HG03571 (cell line): ENCODE data around the gene CCDC102A.

Experiments
- ATAC-seq: cut with Tn5 transposase; IDR thresholded peaks from one replicate; pipeline ENCODE4 v1.9.1; 2021; ENCODE audit not compliant: unreplicated experiment

Gene CCDC102A

GRCh38 chr16:57538235-57538721 is 1.9 kb upstream of the CCDC102A start:
- ATAC-seq, result no peak

DNA sequence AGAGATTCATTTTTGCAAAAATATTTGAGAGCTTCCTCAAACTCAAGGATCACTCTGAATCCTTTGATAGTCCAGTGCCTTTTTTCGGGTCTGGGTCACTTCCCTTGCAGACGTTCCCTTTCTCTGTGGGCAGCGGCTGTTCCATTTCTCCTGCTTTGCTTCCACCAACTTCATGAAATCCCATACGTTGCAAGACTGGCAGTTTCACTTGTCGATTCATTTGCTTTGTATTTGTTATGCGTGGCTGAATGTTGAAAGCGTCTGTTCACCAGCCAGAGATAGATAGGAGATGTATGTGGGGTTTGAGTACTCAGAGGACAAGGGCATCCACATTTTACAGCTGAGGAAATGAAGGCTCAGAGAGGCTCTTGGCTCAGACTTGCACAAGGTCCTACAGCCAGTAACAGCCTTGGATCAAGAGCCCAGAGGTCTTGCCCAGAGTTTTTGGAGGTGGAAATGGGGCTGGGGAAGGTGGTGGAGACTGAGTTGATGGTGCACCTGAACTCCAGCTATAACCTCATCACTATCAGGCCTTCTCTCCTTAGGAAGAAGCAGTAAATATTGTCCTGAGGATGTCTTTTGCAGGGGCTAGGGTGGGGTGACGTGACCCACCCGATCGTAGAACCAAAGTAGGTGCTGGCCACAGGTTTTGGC is 1.3 kb upstream of the CCDC102A start:
- no peak for ATAC-seq

DNA sequence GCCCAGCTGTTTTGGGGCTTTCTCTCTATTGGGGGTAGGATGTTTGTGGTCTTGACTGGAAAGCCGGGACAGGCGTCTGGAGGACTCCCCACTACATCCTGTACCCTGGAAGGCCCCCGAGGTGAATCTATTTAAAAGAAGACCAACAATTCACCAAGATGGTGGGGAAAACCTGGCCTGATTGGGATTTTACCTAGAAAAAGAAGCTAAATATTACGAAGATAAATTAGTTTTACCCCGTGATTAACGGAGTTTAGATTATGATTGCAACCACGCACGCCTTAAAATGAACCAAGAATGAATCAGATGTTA is 779 bp upstream of the CCDC102A start:
- ATAC-seq, result no peak

- ATAC-seq, result peak; percentile 49
Measured at GRCh38 chr16:57535680-57536305, 578 bp downstream of the CCDC102A start.

DNA sequence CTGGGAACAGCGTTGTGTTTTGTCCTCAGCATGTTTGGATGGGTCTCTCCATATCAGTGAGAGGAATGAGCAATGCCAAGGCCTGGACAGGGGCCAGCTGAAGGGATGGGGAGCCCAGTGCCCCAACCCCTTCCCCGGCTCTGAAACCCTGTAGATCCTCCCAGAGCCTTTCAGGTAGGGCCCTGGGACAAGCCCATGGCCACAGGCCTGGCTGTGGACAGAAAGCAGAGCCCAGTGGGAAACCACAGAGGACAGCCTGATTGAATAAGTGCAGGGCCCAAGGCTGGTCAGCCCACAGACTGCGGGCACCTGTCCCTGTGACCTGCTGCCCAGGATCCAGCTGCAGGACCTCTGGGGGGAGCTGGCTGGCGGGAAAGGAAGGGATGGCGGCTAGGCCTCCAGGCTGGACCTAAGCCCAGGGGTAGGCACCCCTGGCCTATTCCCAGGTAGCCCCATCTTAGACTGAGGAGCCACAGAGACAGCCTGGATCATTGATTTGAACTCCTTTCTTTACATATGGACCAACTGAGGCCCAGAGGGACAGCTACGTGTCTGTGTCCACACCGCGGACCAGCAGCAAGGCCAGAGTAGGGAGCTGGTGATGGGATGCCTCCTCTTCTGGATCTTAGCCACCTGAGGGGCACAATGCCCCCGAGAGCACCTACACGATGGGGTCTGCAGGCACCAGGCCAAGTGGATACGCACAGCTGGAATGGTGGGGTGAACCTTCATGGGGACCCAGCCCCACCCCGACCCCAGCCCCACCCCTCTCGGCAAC is 1.3 kb downstream of the CCDC102A start:
- ATAC-seq, result no peak

- no peak for ATAC-seq
Measured at GRCh38 chr16:57534337-57534880, 2.0 kb downstream of the CCDC102A start.

DNA sequence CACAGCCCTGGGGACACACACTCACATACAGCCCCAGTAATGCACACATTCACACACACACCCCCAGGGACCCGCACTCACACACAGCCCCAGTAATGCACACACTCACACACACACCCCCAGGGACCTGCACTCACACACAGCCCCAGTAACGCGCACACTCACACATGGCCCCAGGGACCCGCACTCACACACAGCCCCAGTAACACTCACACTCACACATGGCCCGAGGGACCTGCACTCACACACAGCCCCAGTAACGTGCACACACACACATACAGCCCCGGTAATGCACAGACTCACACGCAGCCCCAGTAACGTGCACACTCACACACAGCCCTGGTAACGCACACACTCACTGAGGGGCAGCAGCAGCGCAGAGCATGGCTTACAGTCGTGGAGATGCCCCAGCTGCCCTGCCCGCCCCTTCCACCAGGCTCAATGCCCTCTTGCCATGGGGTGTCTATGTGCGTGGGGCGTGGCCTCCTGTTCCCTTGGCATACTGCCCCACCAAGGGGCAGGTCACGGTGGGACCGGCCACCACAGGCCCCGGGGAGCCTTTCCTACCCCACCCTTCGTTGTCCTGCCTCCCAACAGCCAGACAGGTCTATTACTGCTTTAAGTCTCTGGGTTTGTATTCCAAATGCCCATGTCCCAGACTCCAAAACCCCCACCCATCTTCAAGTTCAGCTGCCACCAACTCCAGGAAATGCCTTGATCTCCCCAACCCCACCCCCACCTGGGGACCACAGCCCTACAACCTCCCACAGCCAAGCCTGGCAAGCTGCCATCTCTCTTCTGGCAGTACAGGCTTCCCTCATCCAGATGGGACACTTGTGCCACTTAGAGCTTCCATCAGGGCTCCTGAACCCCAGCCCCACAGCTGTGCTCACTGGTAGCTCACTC is 2.7 kb downstream of the CCDC102A start:
- ATAC-seq, result no peak

GRCh38 chr16:57532266-57532625 is 4.1 kb downstream of the CCDC102A start:
- ATAC-seq, result no peak

- no peak for ATAC-seq
Measured at GRCh38 chr16:57531635-57532265, 4.6 kb downstream of the CCDC102A start.

GRCh38 chr16:57531253-57531575 is 5.2 kb downstream of the CCDC102A start:
- no peak for ATAC-seq

- no peak for ATAC-seq
Measured at GRCh38 chr16:57530522-57531252, 5.7 kb downstream of the CCDC102A start.

DNA sequence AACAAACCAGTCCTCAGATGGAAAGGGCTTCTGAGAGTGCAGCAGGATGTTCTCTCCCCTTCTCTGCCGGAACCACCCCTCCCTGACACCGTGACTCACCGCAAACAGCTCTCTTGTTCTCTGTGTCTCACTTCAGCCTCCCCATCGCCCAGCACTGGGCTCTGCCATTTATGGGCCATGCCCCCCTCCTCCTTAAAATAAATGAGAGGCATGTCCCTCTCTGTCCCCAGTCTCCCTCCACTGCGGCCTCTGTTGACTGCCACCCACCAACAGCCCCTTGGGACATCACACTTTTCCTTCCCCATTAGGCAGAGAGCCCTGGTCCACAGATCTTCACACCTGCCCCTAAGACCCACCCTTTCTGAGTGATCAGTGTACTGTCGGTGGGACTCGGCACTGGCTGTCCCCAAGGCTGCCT is 6.3 kb downstream of the CCDC102A start:
- ATAC-seq, result peak; percentile 69

DNA sequence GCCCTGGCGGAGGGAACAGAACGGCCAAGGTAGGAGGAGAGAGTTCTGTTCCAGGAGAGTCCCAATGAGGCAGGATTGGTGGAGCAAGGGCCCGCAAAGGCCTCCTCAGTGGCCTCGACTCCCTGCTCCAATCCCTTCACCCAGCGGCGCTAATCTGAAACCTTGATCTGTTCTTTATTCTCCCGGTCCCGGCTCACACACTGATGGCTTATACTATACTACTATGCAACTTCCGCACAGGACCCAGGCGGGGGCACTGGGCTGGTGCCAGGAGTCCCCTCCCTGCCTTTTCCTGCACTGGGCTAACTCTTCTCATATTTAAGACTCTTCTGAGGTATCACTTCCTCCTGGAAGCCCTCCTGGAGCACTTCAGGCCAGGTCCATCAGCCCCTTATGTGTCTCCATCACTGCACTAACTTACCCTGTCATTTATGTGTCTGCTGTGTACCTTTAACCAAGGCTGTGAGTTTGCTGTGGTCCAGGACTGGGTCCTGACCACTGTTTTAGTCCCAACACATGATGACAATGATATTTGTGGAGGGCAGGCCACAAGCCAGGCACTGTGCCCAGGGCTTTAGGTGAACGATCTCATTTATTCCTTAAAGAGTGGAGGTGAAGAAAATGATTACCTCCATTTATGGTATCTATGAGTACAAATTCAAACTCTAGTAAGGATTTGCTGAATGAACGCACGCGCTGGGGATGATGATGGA is 6.8 kb downstream of the CCDC102A start:
- no peak for ATAC-seq

DNA sequence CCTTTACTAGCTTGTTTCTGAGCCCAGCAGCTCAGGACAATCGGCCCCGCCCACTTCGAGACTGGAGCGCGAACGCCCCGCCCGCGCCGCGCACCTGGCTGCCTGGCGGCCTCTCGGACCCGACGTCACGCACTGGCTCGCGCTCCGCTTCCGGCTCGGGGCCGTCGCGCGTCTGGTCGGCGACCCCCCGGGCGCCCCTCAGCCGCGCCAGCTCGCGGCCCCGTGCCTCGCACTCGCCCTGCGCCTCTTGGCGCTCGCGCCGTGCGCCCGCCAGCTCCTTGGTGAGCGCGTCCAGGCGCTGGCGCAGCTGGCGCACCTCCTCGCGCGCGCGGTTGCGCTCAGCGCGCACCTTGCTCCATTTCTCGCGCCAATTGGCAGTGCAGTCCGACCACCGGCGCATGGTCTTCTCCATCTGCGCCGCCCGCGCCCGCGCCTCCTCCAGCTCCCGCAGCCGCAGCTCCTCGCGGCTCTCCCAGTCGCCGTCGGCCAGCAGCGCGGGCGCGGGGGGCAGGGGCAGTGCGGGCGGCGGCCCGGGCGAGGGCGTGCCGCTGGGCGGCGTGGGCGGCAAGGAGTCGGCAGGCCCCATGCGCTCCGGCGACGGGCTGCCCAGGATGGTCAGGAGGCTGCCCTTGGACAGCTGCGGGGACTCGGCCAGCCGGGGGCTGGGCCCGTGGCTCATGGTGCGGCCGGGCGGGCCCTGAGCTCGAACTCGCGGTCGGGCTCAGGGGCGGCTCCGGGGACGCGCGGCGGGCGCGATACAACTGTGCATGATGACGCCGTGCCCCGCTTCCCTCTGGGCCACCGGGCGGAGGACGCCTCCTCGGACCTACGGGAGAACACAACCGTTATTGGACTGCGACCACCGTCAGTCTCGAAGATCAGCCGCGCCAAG is 7.6 kb downstream of the CCDC102A start:
- ATAC-seq, result no peak

DNA sequence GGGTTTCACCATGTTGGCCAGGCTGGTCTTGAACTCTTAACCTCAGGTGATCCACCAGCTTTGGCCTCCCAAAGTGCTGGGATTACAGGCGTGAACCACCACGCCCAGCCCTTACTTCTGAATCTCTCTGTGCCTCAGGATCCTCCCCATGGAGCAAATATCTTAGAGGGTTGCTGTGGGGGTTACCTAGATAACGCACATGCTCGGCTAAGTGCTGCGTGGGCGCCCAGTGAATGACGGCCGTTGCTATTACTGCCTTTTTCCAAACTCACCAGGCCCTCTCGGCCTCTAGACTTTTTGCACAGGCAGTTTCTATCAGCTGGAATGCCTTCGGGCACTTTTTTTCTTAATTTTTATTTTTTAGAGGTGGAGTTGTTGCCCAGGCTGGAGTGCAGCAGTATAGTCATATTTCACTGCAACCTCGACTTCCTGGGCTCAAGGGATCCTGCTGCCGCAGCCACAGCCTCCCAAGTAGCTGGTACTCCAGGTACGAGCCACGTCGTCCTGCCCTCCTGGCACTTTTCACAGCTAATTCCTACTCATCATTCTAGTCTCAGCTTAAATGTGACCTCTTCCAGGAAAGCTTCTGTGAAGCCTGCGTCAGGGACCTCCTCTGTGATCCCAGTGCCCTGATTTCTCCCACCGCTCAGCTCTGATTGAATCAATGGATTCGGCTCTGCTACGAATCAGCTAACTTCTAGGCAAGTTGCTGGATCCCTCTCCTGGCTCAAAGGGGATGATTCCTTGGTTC is 8.6 kb downstream of the CCDC102A start:
- no peak for ATAC-seq

DNA sequence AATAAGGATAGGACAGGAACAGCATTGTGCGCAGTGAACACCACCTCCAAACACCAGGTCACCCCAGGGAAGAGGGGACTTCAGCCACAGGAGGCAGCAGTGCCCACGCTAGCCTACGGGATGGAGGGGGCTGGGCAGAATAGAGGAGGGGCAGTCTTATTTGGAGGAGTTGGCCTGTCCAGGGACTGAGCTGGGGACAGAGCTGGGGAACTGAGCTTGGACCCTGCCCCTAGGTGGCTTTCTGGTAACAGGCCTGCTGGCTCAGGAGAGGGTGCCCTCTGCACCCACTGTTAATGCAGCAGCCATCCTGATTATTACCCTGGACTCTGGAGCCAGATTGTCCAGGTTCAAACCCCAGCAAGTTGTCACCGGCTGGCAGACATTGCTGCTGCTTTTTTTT is 9.3 kb downstream of the CCDC102A start:
- no peak for ATAC-seq

DNA sequence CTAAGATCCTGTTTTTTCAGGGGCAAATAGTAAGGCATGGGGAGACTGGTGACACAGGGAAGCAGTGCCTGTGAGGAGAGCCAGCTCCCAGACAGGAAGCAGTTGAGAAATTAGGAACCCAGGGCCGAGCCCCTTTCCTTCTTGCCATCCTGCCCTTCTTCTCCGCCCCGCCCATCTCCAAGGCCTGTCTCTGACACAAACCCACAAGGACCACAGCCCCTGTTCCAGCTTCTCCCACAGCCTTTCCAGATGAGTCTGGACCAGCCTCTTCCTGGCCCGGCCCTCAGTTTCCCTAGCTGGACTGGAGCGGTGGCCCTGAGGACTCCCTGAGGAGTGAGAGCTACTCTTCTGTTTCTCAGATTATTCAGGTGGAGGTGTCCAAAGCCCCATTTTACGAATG is 9.9 kb downstream of the CCDC102A start:
- no peak for ATAC-seq

- no peak for ATAC-seq
Measured at GRCh38 chr16:57525761-57526160, 10.6 kb downstream of the CCDC102A start.
